MCF 10A (cell line): ENCODE results near the gene LMX1B. TPM values are rescaled to one million over a fixed set of nuclear protein-coding genes. Genes with fewer than 3 reads are reported as not detected.

Experiments used
- BruUV-seq: library from RNA; stranded (reverse); fragments of 400-500 nt; replicated peaks from 2 replicates; lab custom pipeline; 2021; lab: Mats Ljungman, UMichigan
- CTCF ChIA-PET: fragments of 300-600 bp; sonication (Branson Sonifier 250); formaldehyde crosslinking; extraction: SDS; loops from one replicate; lab custom pipeline; 2021; ENCODE audit warnings: antibody characterized with exemption, inconsistent platforms; lab: Yijun Ruan, JAX
- POLR2A ChIA-PET: fragments of 300-600, 350-650 bp; sonication (Branson Sonifier 250); formaldehyde crosslinking; extraction: SDS; loops from one replicate; lab custom pipeline; 2020; ENCODE audit warnings: antibody characterized with exemption, inconsistent platforms; lab: Yijun Ruan, JAX
- DNase-seq: peaks from one replicate; pipeline ENCODE4 v3.0.0-alpha.2; 2018; ENCODE audit not compliant: unreplicated experiment
- H3K27ac Mint-ChIP-seq: one replicate; pipeline ENCODE4 v1.8.0; 2022; ENCODE audit warnings: mild to moderate bottlenecking, low read depth, mixed read lengths; ENCODE audit not compliant: unreplicated experiment
- H3K27me3 Mint-ChIP-seq: one replicate; pipeline ENCODE4 v1.8.0; 2022; ENCODE audit warnings: mixed read lengths; ENCODE audit not compliant: insufficient read depth, unreplicated experiment
- H3K36me3 Mint-ChIP-seq: one replicate; pipeline ENCODE4 v1.8.0; 2022; ENCODE audit warnings: mild to moderate bottlenecking, moderate library complexity, mixed read lengths; ENCODE audit not compliant: insufficient read depth, unreplicated experiment
- H3K4me1 Mint-ChIP-seq: one replicate; pipeline ENCODE4 v1.8.0; 2022; ENCODE audit warnings: mixed read lengths; ENCODE audit not compliant: insufficient read depth, unreplicated experiment
- H3K4me3 Mint-ChIP-seq: one replicate; pipeline ENCODE4 v1.8.0; 2022; ENCODE audit warnings: mild to moderate bottlenecking, moderate library complexity, mixed read lengths; ENCODE audit not compliant: unreplicated experiment
- H3K9me3 Mint-ChIP-seq: one replicate; pipeline ENCODE4 v1.8.0; 2022; ENCODE audit warnings: mixed read lengths; ENCODE audit not compliant: unreplicated experiment
- intact Hi-C: fragments of 100-400 bp; cut with micrococcal nuclease; formaldehyde crosslinking; loops from 2 replicates; pipeline ENCODE4 v1.14.1; 2022
- total RNA-seq: library from RNA; stranded (reverse); gene quantifications from 2 replicates; pipeline ENCODE4 v1.2.3, GENCODE V29; 2022
- TF ChIP-seq, protein P1 (sequence below): fragments of 200-600 bp; IDR thresholded peaks from one replicate; pipeline ENCODE4 v1.8.0; 2022; ENCODE audit warnings: antibody characterized with exemption, mild to moderate bottlenecking; ENCODE audit not compliant: unreplicated experiment

LMX1B gene
- total RNA-seq, 1 experiment from 2014 or later = 3.4 TPM

GRCh38 chr9:126682928-126683697, 69.4 kb downstream of the LMX1B start:
- H3K27me3 Mint-ChIP-seq = no peaks in the 10 kb centered on the region
- H3K4me3 Mint-ChIP-seq = no peak overlapping the region
- TF ChIP-seq, protein P1, sequence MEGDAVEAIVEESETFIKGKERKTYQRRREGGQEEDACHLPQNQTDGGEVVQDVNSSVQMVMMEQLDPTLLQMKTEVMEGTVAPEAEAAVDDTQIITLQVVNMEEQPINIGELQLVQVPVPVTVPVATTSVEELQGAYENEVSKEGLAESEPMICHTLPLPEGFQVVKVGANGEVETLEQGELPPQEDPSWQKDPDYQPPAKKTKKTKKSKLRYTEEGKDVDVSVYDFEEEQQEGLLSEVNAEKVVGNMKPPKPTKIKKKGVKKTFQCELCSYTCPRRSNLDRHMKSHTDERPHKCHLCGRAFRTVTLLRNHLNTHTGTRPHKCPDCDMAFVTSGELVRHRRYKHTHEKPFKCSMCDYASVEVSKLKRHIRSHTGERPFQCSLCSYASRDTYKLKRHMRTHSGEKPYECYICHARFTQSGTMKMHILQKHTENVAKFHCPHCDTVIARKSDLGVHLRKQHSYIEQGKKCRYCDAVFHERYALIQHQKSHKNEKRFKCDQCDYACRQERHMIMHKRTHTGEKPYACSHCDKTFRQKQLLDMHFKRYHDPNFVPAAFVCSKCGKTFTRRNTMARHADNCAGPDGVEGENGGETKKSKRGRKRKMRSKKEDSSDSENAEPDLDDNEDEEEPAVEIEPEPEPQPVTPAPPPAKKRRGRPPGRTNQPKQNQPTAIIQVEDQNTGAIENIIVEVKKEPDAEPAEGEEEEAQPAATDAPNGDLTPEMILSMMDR = no peak
- CTCF ChIA-PET = interaction anchor here (0.6 kb wide), 1 partner anchor 125 kb away, joined by 3 read pairs; no protein-coding TSS in a partner anchor
- intact Hi-C loops = no loop called here
- no peaks in the 10 kb centered on the region for H3K36me3 Mint-ChIP-seq
- no peaks in the 10 kb centered on the region for H3K4me1 Mint-ChIP-seq
- no peaks in the 10 kb centered on the region for H3K9me3 Mint-ChIP-seq
- BruUV-seq = no TSS peak
- DNase-seq = no peak
- POLR2A ChIA-PET = no interaction called here
- H3K27ac Mint-ChIP-seq = no peak overlapping the region

GRCh38 chr9:126683698-126684044, 69.9 kb downstream of the LMX1B start:
- no peaks in the 10 kb centered on the region for H3K9me3 Mint-ChIP-seq
- ChIA-PET POLR2A (no interaction called here), CTCF (no interaction called here)
- TF ChIP-seq, protein P1 = no peak
- intact Hi-C loops = no loop called here
- no peaks in the 10 kb centered on the region for H3K36me3 Mint-ChIP-seq
- no peaks in the 10 kb centered on the region for H3K27me3 Mint-ChIP-seq
- no peak for DNase-seq
- no peaks in the 10 kb centered on the region for H3K4me1 Mint-ChIP-seq
- no peak overlapping the region for H3K4me3 Mint-ChIP-seq
- H3K27ac Mint-ChIP-seq = no peak overlapping the region
- BruUV-seq = no TSS peak

DNA sequence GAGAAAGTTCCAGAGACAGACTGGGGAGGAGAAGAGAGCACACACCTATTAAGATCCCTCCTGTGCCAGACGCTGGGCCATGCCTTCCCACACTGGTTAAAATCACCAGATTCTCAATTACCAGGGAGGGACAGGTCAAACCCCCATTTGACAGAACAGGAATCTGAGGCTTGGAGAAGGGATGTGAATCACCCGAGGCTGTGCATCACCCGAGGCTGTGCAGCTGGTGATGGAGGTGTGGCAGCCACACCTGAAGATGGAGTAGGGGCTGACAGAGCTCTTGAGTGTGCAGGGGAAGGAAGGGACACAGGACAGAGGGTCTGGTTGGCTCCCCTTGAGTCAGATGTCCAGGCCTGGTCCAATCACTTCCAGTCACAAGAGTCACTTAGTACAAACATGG, 70.6 kb downstream of the LMX1B start:
- Mint-ChIP-seq H3K9me3 (no peaks in the 10 kb centered on the region), H3K36me3 (no peaks in the 10 kb centered on the region), H3K27ac (no peak overlapping the region), H3K27me3 (no peaks in the 10 kb centered on the region), H3K4me1 (no peaks in the 10 kb centered on the region), H3K4me3 (no peak overlapping the region)
- no TSS peak for BruUV-seq
- ChIA-PET CTCF (interaction anchor here (0.6 kb wide), 1 partner anchor 193 kb away, joined by 3 read pairs; no protein-coding TSS in a partner anchor), POLR2A (no interaction called here)
- intact Hi-C loops = no loop called here
- TF ChIP-seq, protein P1 = no peak
- no peak for DNase-seq

DNA sequence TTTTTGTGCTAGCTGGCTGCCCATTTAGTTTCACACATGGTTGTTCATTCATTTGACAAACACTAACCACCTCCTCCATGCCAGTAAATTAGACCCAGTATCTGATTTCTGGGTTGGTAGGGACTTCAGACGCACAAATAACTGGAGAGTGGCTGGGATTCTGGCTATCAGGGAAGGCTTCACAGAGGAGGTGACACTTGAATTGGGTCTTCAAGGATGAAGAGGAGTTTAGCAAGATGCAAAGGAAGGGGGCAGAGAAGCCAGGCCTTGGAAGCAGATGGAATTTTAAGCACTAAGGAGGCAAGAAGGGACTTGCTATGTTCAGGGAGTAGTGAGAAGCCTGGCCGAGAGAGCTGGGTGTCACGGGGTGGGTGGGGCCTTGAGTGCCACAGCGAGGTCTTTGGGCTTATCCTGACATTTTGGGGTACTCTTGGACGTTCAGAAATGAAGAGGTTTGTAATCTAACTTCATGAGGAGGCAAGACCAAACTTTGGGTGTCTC, 71.3 kb downstream of the LMX1B start:
- TF ChIP-seq, protein P1 = no peak
- H3K4me3 Mint-ChIP-seq = no peak overlapping the region
- no peak for DNase-seq
- no peaks in the 10 kb centered on the region for H3K27me3 Mint-ChIP-seq
- intact Hi-C loops = no loop called here
- H3K36me3 Mint-ChIP-seq = no peaks in the 10 kb centered on the region
- no TSS peak for BruUV-seq
- POLR2A ChIA-PET = no interaction called here
- H3K27ac Mint-ChIP-seq = no peak overlapping the region
- H3K9me3 Mint-ChIP-seq = no peaks in the 10 kb centered on the region
- no peaks in the 10 kb centered on the region for H3K4me1 Mint-ChIP-seq
- CTCF ChIA-PET = interaction anchor here (0.6 kb wide), 1 partner anchor 194 kb away, joined by 3 read pairs; no protein-coding TSS in a partner anchor
